HFFc6 (cell line): ENCODE measurements around the gene LYL1. TPM values are rescaled to one million over a fixed set of nuclear protein-coding genes. Genes with fewer than 3 reads are reported as not detected.
A peak's percentile ranks its signal among the peaks of the same experiment; 100 is the strongest.

Experiments used
- DNase-seq: peaks from one replicate; pipeline ENCODE4 v3.0.0-alpha.2; 2018
- H3K27ac Mint-ChIP-seq: 2 replicates; pipeline ENCODE4 v1.8.0; 2020; ENCODE audit warnings: mild to moderate bottlenecking, mixed read lengths
- H3K27me3 Mint-ChIP-seq: 2 replicates; pipeline ENCODE4 v1.8.0; 2021; ENCODE audit warnings: mild to moderate bottlenecking, moderate library complexity, mixed read lengths; ENCODE audit not compliant: insufficient read depth
- H3K36me3 Mint-ChIP-seq: 2 replicates; pipeline ENCODE4 v1.8.0; 2021; ENCODE audit warnings: low read depth, mixed read lengths
- H3K4me1 Mint-ChIP-seq: 2 replicates; pipeline ENCODE4 v1.8.0; 2020; ENCODE audit warnings: low read depth, mixed read lengths
- H3K4me3 Mint-ChIP-seq: 2 replicates; pipeline ENCODE4 v1.8.0; 2020; ENCODE audit warnings: mild to moderate bottlenecking, moderate library complexity, mixed read lengths
- H3K9me3 Mint-ChIP-seq: 2 replicates; pipeline ENCODE4 v1.8.0; 2020; ENCODE audit warnings: mild to moderate bottlenecking, mixed read lengths
- long read RNA-seq: library from polyadenylated mRNA; unstranded; transcript quantifications from one replicate; pipeline ENCODE4 v2.0.0, GENCODE V29; 2019
- total RNA-seq, 6 experiments: library from RNA; stranded (reverse); fragmentation: NEBNext Ultra II Directional; extraction: Animal tissue kit (Norgen Biotek cat#: 25700); gene quantifications; 2 replicates in 1 of 6; 3 replicates in 5 of 6; pipeline ENCODE4 v1.2.3, GENCODE V29; 2021
- TF ChIP-seq, protein P1 (sequence below): fragments of 200-600 bp; sonication (generic); IDR thresholded peaks from 2 replicates; pipeline ENCODE4 v1.5.0; 2021; ENCODE audit warnings: antibody characterized with exemption, mild to moderate bottlenecking

The LYL1 gene
- 1 to 10 TPM; 1.5 to 5.1 (median 4.2) TPM for total RNA-seq
- long read RNA-seq, partial matches to known transcripts, result 0 of 1 reads
- long read RNA-seq, other reads (novel, unspliced or antisense), result 0 of 1 reads

DNA sequence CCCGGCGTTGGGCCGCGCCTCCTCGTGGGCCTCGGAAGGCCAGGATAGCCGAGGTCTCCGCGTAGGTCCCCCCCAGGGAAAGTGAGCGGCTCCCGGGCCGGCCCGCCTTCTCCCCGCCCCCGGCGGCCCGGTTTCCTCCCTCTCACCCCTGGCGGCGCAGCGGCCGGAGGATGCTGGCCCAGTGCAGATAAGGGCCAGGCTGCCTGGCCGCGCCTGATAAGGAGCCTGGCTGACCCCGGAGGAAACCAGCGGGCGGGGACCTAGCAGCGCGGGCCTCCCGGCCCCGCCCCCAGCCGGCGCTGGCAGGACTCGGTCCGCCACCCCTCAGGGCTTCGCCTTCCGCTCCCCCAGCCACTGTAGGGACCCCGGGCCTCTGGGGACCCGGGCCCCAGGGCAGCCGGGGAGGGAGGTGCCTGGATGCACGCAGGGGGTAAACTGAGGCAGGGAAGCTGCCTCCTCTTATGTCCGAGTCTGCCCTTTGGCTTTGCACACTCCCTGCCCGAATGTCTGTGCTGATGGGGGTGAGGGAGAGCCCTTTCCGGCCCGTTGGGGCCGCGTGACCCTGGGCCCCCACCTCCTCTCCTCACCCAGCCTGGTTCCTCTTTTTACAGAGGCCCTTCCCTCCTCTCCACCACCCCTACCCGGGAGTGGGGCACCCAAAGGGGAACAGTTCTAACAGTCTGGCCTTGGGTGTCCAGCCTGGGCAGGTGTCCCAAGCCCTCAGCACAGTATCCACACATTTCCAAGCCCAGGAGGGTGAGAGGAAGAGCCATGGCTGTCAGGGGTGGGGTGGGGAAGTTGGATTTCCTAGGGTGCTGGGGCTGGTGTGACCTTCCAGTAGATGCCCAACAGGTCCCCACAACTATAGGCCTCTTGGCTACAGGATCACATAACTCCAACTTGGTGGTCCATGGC, at the start of gene LYL1:
LYL1 (minus strand) TSS at position 193 of the 915 bp plus-strand sequence. CDS start 1,687 bp downstream, outside the sequence.
- TF ChIP-seq, protein P1, sequence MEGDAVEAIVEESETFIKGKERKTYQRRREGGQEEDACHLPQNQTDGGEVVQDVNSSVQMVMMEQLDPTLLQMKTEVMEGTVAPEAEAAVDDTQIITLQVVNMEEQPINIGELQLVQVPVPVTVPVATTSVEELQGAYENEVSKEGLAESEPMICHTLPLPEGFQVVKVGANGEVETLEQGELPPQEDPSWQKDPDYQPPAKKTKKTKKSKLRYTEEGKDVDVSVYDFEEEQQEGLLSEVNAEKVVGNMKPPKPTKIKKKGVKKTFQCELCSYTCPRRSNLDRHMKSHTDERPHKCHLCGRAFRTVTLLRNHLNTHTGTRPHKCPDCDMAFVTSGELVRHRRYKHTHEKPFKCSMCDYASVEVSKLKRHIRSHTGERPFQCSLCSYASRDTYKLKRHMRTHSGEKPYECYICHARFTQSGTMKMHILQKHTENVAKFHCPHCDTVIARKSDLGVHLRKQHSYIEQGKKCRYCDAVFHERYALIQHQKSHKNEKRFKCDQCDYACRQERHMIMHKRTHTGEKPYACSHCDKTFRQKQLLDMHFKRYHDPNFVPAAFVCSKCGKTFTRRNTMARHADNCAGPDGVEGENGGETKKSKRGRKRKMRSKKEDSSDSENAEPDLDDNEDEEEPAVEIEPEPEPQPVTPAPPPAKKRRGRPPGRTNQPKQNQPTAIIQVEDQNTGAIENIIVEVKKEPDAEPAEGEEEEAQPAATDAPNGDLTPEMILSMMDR, result no peak
- H3K27me3 Mint-ChIP-seq, result peaks cover 12% of the 10 kb centered on the region
- peak within 1 kb of the TSS; percentile 81 for H3K4me3 Mint-ChIP-seq
- peaks cover 30% of the 10 kb centered on the region for H3K4me1 Mint-ChIP-seq
- H3K36me3 Mint-ChIP-seq, result peaks cover 13% of the 10 kb centered on the region; the same call in 1 of the 2 replicates
- peak; percentile 48 for DNase-seq
- no peaks in the 10 kb centered on the region for H3K9me3 Mint-ChIP-seq
- H3K27ac Mint-ChIP-seq, result peak within 1 kb of the TSS; percentile 55

DNA sequence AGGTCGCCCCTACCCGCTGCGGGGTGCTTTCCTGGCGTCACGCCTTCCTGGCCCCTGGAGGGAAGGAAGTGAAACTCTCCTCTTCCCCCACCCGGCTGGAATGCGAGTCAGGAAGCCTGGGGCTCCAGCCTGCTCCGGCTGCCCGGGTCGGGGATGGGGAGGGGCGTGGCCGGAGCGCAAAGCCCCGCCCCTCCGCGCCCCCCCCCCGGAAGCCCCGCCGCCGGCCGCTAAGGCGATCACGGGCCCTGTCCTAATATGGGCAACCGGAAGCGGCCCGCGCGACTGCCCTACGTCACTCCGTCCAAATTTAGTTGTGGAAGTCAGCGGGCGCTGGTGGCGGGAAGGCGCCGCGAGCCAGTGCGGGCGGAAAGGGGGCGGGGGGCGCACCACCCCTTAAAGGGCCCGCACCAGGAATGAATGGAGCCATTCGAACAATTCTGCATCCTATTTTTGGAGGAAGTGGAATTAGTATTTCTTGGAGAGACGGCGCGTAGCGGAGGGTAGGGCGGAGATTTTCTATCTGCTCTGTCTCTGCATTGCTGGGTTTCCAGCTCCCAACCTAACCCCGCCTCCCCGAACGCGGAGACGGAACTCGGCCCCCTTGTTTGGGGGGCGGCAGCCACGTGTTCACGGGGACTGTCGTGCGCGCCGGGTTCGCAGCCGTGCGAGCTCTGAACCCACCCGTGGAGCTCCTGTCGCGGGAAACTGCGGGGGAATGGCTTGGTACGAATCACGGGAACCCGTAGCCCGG, 49.1 kb upstream of the LYL1 start:
- peak; percentile 95 for DNase-seq

DNA sequence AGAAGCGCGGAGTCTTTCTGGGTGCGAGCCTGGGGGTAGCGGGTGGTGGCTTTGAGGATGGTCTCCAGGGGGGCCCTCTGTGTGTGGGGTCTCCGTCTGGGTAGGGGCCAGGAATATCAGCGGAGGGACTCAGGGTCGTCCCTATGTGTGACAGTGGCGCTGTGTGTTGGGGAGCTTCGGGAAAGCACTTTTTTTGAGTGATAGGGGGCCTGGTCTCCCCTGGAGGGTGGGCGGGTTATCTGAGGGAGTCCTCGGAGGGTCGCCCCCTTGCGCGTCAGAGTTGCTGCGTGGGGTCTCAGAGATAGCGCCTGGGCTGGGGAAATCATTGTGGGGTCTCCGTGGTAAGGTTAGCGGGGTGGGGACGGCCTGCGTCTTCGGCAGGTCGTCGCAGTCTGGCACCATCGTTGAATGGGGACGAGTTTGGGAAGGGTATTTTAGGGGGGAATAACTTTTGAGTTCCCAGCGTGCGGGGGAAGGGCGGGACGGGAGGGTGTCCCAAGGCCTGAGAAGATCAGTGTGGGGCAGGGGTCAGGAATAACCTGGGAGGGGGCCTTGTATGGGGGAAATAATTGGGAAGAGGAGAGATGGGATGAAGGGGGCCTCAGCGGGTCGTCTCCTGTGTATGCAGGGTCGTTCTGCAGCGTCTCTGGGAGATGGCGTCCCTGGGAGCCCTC, 48.4 kb upstream of the LYL1 start:
- Mint-ChIP-seq H3K27me3 (peaks cover 46% of the 10 kb centered on the region), H3K4me1 (peaks cover 42% of the 10 kb centered on the region), H3K9me3 (peaks cover 19% of the 10 kb centered on the region), H3K27ac (peak overlapping the region; percentile 99), H3K36me3 (peaks cover 45% of the 10 kb centered on the region), H3K4me3 (peak overlapping the region; percentile 99)
- TF ChIP-seq, protein P1, result no peak
- no peak for DNase-seq

More for the DNA sequence above, 49.1 kb upstream of the LYL1 start:
- Mint-ChIP-seq H3K36me3 (peaks cover 43% of the 10 kb centered on the region), H3K27ac (peak overlapping the region; percentile 99), H3K4me3 (peak overlapping the region; percentile 99), H3K9me3 (peaks cover 18% of the 10 kb centered on the region), H3K4me1 (peaks cover 46% of the 10 kb centered on the region), H3K27me3 (peaks cover 51% of the 10 kb centered on the region)
- TF ChIP-seq, protein P1, result peak; percentile 45

DNA sequence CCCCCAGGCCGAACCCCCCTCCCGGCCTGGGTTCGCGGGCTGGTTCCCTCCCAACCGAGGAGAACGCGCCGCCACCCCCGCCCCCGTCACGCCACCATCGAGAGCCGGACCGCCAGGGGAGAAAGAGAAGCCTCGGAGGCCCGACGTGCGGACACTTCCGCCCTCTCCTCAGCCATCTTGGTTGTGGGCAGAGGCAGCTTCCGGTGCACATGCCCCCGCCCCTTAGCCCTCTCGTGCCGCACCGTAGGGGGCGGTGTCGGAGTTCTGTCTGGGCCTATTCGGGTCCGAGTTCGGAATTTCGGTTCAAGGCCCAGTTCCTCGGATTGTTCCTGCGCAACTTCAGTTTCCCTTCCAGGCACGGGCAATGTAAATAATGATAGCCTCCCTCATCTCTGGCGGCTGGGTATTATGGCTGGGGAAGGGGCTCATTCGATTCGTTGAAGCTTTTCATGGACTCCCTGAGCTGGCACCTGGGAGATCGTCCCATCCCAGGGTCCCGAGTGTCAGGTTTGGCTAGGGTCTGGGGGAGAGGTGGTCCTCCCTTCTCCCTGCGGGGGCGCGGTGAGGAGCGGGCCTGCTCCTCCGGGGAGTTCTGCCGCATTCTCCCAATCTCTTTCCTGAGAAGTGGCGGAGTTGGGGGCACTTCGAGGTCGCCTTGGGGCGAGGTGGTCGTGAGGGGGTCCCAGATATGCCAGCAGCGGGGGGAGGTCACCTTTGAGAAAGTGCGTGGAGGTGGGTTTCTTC, 47.7 kb upstream of the LYL1 start, which contains the start of the genes IER2 and STX10:
IER2 (plus strand) TSS at position 225 of the 744 bp plus-strand sequence. CDS start 2,776 bp downstream, outside the sequence.
STX10 (minus strand) TSS at position 189 of the 744 bp plus-strand sequence. CDS start 202 bp downstream, outside the sequence.
- DNase-seq, result peak; percentile 94
- TF ChIP-seq, protein P1, result peak; percentile 76
- H3K9me3 Mint-ChIP-seq, result peaks cover 19% of the 10 kb centered on the region
- peaks cover 36% of the 10 kb centered on the region for H3K4me1 Mint-ChIP-seq
- H3K4me3 Mint-ChIP-seq, result peak within 1 kb of the TSS; percentile 99
- peaks cover 45% of the 10 kb centered on the region for H3K36me3 Mint-ChIP-seq
- H3K27me3 Mint-ChIP-seq, result peaks cover 43% of the 10 kb centered on the region
- peak within 1 kb of the TSS; percentile 99 for H3K27ac Mint-ChIP-seq
